NCI-H1092 (cell line): ENCODE measurements around the gene SGMS2.

Source experiments
- DNase-seq: peaks from one replicate; lab custom pipeline; 2025; lab: John Stamatoyannopoulos, UW

SGMS2 gene

GRCh38 chr4:107824350-107825071 lies at the start of gene SGMS2:
Gene SGMS2 (plus strand): TSS chr4:107824932. CDS start chr4:107895554, 70,622 bp downstream.
- DNase-seq: peak; percentile 42

- no peak for DNase-seq
Measured at GRCh38 chr4:107777890-107778289, 46.8 kb upstream of the SGMS2 start.

GRCh38 chr4:107778784-107779530 lies 45.8 kb upstream of the SGMS2 start:
- DNase-seq: no peak

GRCh38 chr4:107780665-107781064 lies 44.1 kb upstream of the SGMS2 start:
- DNase-seq: no peak

- no peak for DNase-seq
Measured at GRCh38 chr4:107791902-107792301, 32.8 kb upstream of the SGMS2 start.

- DNase-seq: no peak
Measured at GRCh38 chr4:107792711-107793110, 32.0 kb upstream of the SGMS2 start.

- DNase-seq: no peak
Measured at GRCh38 chr4:107793996-107794395, 30.7 kb upstream of the SGMS2 start.

GRCh38 chr4:107799669-107800450 lies 24.9 kb upstream of the SGMS2 start:
- DNase-seq: no peak

GRCh38 chr4:107800706-107801105 lies 24.0 kb upstream of the SGMS2 start:
- no peak for DNase-seq

GRCh38 chr4:107801766-107802211 lies 22.9 kb upstream of the SGMS2 start:
- no peak for DNase-seq

GRCh38 chr4:107804956-107805355 lies 19.8 kb upstream of the SGMS2 start:
- DNase-seq: no peak

GRCh38 chr4:107806196-107806595 lies 18.5 kb upstream of the SGMS2 start:
- DNase-seq: no peak

GRCh38 chr4:107808572-107808971 lies 16.2 kb upstream of the SGMS2 start:
- DNase-seq: no peak

- no peak for DNase-seq
Measured at GRCh38 chr4:107809210-107809609, 15.5 kb upstream of the SGMS2 start.

GRCh38 chr4:107814758-107815157 lies 10.0 kb upstream of the SGMS2 start:
- no peak for DNase-seq

GRCh38 chr4:107815158-107815557 lies 9.6 kb upstream of the SGMS2 start:
- DNase-seq: no peak

GRCh38 chr4:107818301-107818910 lies 6.3 kb upstream of the SGMS2 start:
- no peak for DNase-seq

- DNase-seq: no peak
Measured at GRCh38 chr4:107823870-107824349, 822 bp upstream of the SGMS2 start.

- peak; percentile 42 for DNase-seq
Measured at GRCh38 chr4:107825072-107825824, 516 bp downstream of the SGMS2 start.

- DNase-seq: no peak
Measured at GRCh38 chr4:107826421-107826980, 1.8 kb downstream of the SGMS2 start.
